Activated CD4-positive, alpha-beta memory T cell treated with anti-CD3 and anti-CD28 coated beads, Interleukin-2, amount 10 ng/mL, durations not matched to agents 7 days and 5 days (primary cell): ENCODE data around the gene ABCC1. TPM values are rescaled to one million over a fixed set of nuclear protein-coding genes. Genes with fewer than 3 reads are reported as not detected.
"Not testable (repeated sequence)": the region's sequence is repeated elsewhere in the genome, so short reads cannot be mapped to it uniquely, and the experiment has no call there.

Experiments
- CTCF ChIA-PET: fragments of 350-600 bp; sonication (Branson Sonifier 250); formaldehyde crosslinking; loops from one replicate; lab custom pipeline; 2021; ENCODE audit warnings: antibody characterized with exemption, inconsistent platforms; lab: Charles Lee
- POLR2A ChIA-PET: fragments of 350-600 bp; sonication (Branson Sonifier 250); formaldehyde crosslinking; loops from one replicate; lab custom pipeline; 2021; ENCODE audit warnings: antibody characterized with exemption; lab: Charles Lee
- DNase-seq: peaks from one replicate; pipeline ENCODE4 v3.0.0-alpha.2; 2020
- H3K27ac Mint-ChIP-seq: one replicate; pipeline ENCODE4 v1.8.0; 2021; ENCODE audit warnings: mild to moderate bottlenecking, mixed read lengths
- H3K27me3 Mint-ChIP-seq: one replicate; pipeline ENCODE4 v1.8.0; 2021; ENCODE audit warnings: mixed read lengths
- H3K36me3 Mint-ChIP-seq: one replicate; pipeline ENCODE4 v1.8.0; 2021; ENCODE audit warnings: low read depth, mixed read lengths
- H3K4me1 Mint-ChIP-seq: one replicate; pipeline ENCODE4 v1.8.0; 2021; ENCODE audit warnings: mixed read lengths
- H3K4me3 Mint-ChIP-seq: one replicate; pipeline ENCODE4 v1.8.0; 2021; ENCODE audit warnings: mild to moderate bottlenecking, mixed read lengths
- H3K9me3 Mint-ChIP-seq: one replicate; pipeline ENCODE4 v1.8.0; 2021; ENCODE audit warnings: mixed read lengths
- total RNA-seq, 2 experiments: library from RNA; stranded (reverse); gene quantifications; one replicate each; pipeline ENCODE4 v1.2.3, GENCODE V29; 2021

The ABCC1 gene
- total RNA-seq, 2 experiments from 2014 or later, result 41.4 to 44.2 TPM

- DNase-seq, result no peak
- Mint-ChIP-seq H3K9me3 (no peaks in the 10 kb centered on the region), H3K4me1 (no peaks in the 10 kb centered on the region), H3K27ac (no peak overlapping the region), H3K27me3 (peaks cover 6% of the 10 kb centered on the region), H3K36me3 (no peaks in the 10 kb centered on the region), H3K4me3 (no peak overlapping the region)
- CTCF ChIA-PET, result no interaction called here
- POLR2A ChIA-PET, result no interaction called here
Measured at GRCh38 chr16:15924996-15925395, 24.4 kb upstream of the ABCC1 start.

- DNase-seq, result no peak
- Mint-ChIP-seq H3K9me3 (no peaks in the 10 kb centered on the region), H3K36me3 (no peaks in the 10 kb centered on the region), H3K4me1 (no peaks in the 10 kb centered on the region), H3K4me3 (no peak overlapping the region), H3K27me3 (no peaks in the 10 kb centered on the region), H3K27ac (no peak overlapping the region)
- ChIA-PET POLR2A (no interaction called here), CTCF (no interaction called here)
Measured at GRCh38 chr16:15925631-15926030, 23.8 kb upstream of the ABCC1 start.

- H3K36me3 Mint-ChIP-seq, result peaks cover 3% of the 10 kb centered on the region
- ChIA-PET POLR2A (no interaction called here), CTCF (no interaction called here)
- no peaks in the 10 kb centered on the region for H3K9me3 Mint-ChIP-seq
- H3K4me1 Mint-ChIP-seq, result no peaks in the 10 kb centered on the region
- no peak for DNase-seq
- no peak overlapping the region for H3K4me3 Mint-ChIP-seq
- H3K27me3 Mint-ChIP-seq, result peaks cover 5% of the 10 kb centered on the region
- H3K27ac Mint-ChIP-seq, result no peak overlapping the region
Measured at GRCh38 chr16:15928261-15929104, 20.9 kb upstream of the ABCC1 start.

- POLR2A ChIA-PET, result no interaction called here
Measured at GRCh38 chr16:15932939-15933338, 16.5 kb upstream of the ABCC1 start.

GRCh38 chr16:15933781-15934180 lies 15.6 kb upstream of the ABCC1 start:
- ChIA-PET CTCF (no interaction called here), POLR2A (no interaction called here)
- Mint-ChIP-seq H3K27ac (no peak overlapping the region), H3K4me1 (no peaks in the 10 kb centered on the region), H3K9me3 (no peaks in the 10 kb centered on the region), H3K27me3 (peaks cover 11% of the 10 kb centered on the region), H3K36me3 (peaks cover 4% of the 10 kb centered on the region), H3K4me3 (no peak overlapping the region)
- no peak for DNase-seq

More at GRCh38 chr16:15932939-15933338, 16.5 kb upstream of the ABCC1 start:
- H3K27ac Mint-ChIP-seq, result no peak overlapping the region
- peaks cover 11% of the 10 kb centered on the region for H3K27me3 Mint-ChIP-seq
- CTCF ChIA-PET, result no interaction called here
- H3K9me3 Mint-ChIP-seq, result no peaks in the 10 kb centered on the region
- no peak overlapping the region for H3K4me3 Mint-ChIP-seq
- H3K36me3 Mint-ChIP-seq, result peaks cover 4% of the 10 kb centered on the region
- no peaks in the 10 kb centered on the region for H3K4me1 Mint-ChIP-seq
- DNase-seq, result no peak

- CTCF ChIA-PET, result no interaction called here
- peaks cover 4% of the 10 kb centered on the region for H3K36me3 Mint-ChIP-seq
- no peak overlapping the region for H3K4me3 Mint-ChIP-seq
- peaks cover 6% of the 10 kb centered on the region for H3K4me1 Mint-ChIP-seq
- POLR2A ChIA-PET, result no interaction called here
- H3K27ac Mint-ChIP-seq, result no peak overlapping the region
- peaks cover 11% of the 10 kb centered on the region for H3K27me3 Mint-ChIP-seq
- H3K9me3 Mint-ChIP-seq, result no peaks in the 10 kb centered on the region
- DNase-seq, result no peak
Measured at GRCh38 chr16:15934991-15935390, 14.4 kb upstream of the ABCC1 start.

- CTCF ChIA-PET, POLR2A ChIA-PET, H3K27ac Mint-ChIP-seq, H3K36me3 Mint-ChIP-seq, DNase-seq, H3K9me3 Mint-ChIP-seq, H3K4me3 Mint-ChIP-seq: not testable (repeated sequence)
- peaks cover 12% of the 10 kb centered on the region for H3K4me1 Mint-ChIP-seq
- peaks cover 11% of the 10 kb centered on the region for H3K27me3 Mint-ChIP-seq
Measured at GRCh38 chr16:15936809-15937208, 12.6 kb upstream of the ABCC1 start.

GRCh38 chr16:15942931-15943690 lies 6.3 kb upstream of the ABCC1 start:
- H3K4me1 Mint-ChIP-seq, result peaks cover 13% of the 10 kb centered on the region
- H3K9me3 Mint-ChIP-seq, result no peaks in the 10 kb centered on the region
- ChIA-PET POLR2A (no interaction called here), CTCF (no interaction called here)
- no peak for DNase-seq
- no peaks in the 10 kb centered on the region for H3K36me3 Mint-ChIP-seq
- H3K27ac Mint-ChIP-seq, result no peak overlapping the region
- H3K4me3 Mint-ChIP-seq, result no peak overlapping the region
- peaks cover 2% of the 10 kb centered on the region for H3K27me3 Mint-ChIP-seq

- POLR2A ChIA-PET, result no interaction called here
- no peak for DNase-seq
- CTCF ChIA-PET, result no interaction called here
- H3K27me3 Mint-ChIP-seq, result peaks cover 2% of the 10 kb centered on the region
- no peaks in the 10 kb centered on the region for H3K9me3 Mint-ChIP-seq
- H3K36me3 Mint-ChIP-seq, result peaks cover 10% of the 10 kb centered on the region
- no peak overlapping the region for H3K27ac Mint-ChIP-seq
- H3K4me1 Mint-ChIP-seq, result peaks cover 17% of the 10 kb centered on the region
- no peak overlapping the region for H3K4me3 Mint-ChIP-seq
Measured at GRCh38 chr16:15946257-15947044, 3.0 kb upstream of the ABCC1 start.

GRCh38 chr16:15947983-15948509 lies 1.4 kb upstream of the ABCC1 start:
- Mint-ChIP-seq H3K9me3 (no peaks in the 10 kb centered on the region), H3K36me3 (peaks cover 15% of the 10 kb centered on the region), H3K27ac (no peak overlapping the region), H3K4me1 (peaks cover 27% of the 10 kb centered on the region), H3K27me3 (peaks cover 2% of the 10 kb centered on the region), H3K4me3 (no peak overlapping the region)
- DNase-seq, result no peak
- ChIA-PET POLR2A (interaction anchor here (2.1 kb wide), 1 partner anchor 60 kb away, joined by 9 read pairs; the partner anchor contains the start of gene CEP20), CTCF (interaction anchor here (1.6 kb wide), 1 partner anchor 60 kb away, joined by 4 read pairs; the partner anchor contains the start of gene CEP20)

GRCh38 chr16:15948532-15949209 lies 745 bp upstream of the ABCC1 start:
- Mint-ChIP-seq H3K9me3 (no peaks in the 10 kb centered on the region), H3K4me1 (peaks cover 31% of the 10 kb centered on the region), H3K36me3 (peaks cover 15% of the 10 kb centered on the region), H3K27ac (peak overlapping the region; percentile 80), H3K4me3 (peak overlapping the region; percentile 84), H3K27me3 (peaks cover 2% of the 10 kb centered on the region)
- CTCF ChIA-PET, result interaction anchor here (1.6 kb wide), 1 partner anchor 60 kb away, joined by 4 read pairs; the partner anchor contains the start of gene CEP20
- DNase-seq, result peak; percentile 27
- POLR2A ChIA-PET, result interaction anchor here (2.1 kb wide), 1 partner anchor 60 kb away, joined by 9 read pairs; the partner anchor contains the start of gene CEP20
